Activated CD4-positive, CD25-positive, alpha-beta regulatory T cell treated with anti-CD3 and anti-CD28 coated beads, Interleukin-2, amount 50 U/mL, for 24 hours (primary cell): ENCODE measurements around the gene NUDT19.
"Not testable (repeated sequence)": the region's sequence is repeated elsewhere in the genome, so short reads cannot be mapped to it uniquely, and the experiment has no call there.

Experiments used
- ATAC-seq, 2 donors: fragments of 150-1000 bp; cut with Tn5 transposase; one replicate each; pipeline ENCODE4 v1.10.0; 2021; ENCODE audit warnings: mild to moderate bottlenecking in 1 of 2, moderate library complexity in 1 of 2

Gene NUDT19

DNA sequence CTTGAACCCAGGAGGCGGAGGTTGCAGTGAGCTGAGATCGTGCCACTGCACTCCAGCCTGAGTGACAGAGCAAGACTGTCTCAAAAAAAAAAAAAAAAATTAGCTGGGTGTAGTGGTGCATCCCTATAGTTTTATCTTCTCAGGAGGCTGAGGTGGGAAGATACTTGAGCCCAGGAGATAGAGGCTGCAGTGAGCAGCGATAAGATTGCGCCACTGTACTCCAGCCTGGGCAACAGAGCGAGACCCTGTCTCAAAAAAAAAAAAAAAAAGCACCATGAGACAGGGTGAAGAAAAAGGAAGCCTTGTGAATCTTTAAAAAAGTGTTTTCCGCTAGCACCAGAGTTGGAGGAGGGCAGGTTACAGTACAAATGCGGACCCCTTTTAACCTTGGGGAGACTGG is 24.6 kb downstream of the NUDT19 start:
- not testable (repeated sequence) for ATAC-seq

DNA sequence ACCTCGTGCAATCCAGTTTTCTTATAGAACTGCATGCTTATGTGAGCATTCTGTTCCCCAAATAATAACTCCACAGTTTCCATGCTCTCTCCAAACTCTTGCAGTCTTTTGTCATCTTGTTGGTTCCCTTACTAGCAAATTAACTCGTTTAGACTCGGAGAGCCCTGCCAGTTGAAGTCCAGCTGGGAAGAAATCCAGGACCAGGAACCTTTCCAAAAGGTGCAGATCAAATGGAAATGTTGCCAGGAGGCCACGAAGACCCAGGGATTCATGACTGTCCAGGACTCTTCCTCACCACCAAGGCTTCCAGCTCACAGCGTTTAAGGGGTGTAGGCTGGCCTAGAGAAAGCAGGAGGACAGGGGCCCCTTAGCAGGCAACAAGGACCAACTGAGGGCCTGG is 25.9 kb downstream of the NUDT19 start:
- no peak for ATAC-seq

DNA sequence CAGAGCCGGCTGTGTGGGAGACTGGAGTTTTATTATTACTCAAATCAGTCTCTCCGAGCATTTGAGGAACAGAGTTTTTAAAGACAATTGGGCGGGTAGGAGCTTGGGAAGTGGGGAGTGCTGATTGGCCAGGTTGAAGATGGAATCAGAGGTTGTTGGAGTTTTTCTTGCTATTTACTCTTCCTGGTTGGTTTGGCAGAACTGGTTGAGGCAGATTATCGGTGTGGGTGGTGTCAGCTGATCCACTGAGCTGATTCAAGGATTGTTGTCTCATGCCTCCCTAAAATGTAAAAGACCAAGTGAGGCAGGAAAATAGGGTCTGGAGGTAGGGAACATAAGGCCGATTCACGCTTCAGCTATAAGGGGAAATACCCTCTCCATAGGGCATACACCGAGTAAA is 26.7 kb downstream of the NUDT19 start:
- no peak for ATAC-seq

- no peak for ATAC-seq
Observed at GRCh38 chr19:32719611-32720059, 28.0 kb downstream of the NUDT19 start, which contains the start of gene TDRD12. TDRD12 (plus strand) TSS chr19:32719767; CDS start chr19:32720073, 306 bp downstream.

GRCh38 chr19:32720216-32720935 is 28.8 kb downstream of the NUDT19 start:
- no peak for ATAC-seq

- ATAC-seq: no peak
Observed at GRCh38 chr19:32720936-32721250, 29.3 kb downstream of the NUDT19 start.

GRCh38 chr19:32735936-32736335 is 44.3 kb downstream of the NUDT19 start:
- ATAC-seq: no peak

GRCh38 chr19:32743021-32743420 is 51.4 kb downstream of the NUDT19 start:
- no peak for ATAC-seq

GRCh38 chr19:32743447-32743846 is 51.8 kb downstream of the NUDT19 start:
- no peak for ATAC-seq

DNA sequence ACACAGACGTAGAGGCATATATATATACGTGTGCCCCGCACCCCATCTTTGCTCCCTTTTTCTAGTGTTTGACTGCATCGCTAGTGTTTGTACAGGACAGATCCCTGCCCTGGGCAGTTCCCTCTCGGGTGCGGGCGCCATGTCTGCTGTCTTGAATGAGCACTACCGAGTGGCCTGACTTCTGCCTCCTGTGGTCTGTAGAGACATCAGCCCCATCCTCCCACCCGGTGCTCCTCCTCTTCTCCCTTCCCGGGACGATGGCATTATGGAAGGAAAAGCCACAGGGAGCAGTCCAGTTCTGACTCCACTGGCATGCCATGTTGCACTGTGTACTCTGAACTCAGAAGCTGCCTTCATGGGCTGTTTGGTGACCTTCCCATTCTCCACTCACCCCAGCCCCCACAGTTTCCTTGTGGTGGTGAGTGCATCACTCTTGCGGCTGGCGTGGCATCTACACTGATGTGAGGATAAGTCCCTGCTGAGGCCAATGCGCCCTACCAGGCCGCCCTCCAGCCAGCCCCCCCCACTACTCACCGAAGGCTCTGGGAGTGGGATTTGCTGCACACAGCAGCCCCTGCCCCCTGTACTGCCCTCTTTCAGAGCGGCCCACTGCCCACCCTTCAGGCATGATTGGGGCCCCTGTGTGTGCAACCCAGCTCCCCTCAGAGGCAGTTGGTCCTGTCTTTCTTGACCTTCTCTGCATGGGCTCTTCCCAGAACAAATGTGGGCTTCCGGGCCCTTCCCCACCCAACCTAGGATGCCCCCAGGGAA is 53.1 kb downstream of the NUDT19 start:
- no peak for ATAC-seq

DNA sequence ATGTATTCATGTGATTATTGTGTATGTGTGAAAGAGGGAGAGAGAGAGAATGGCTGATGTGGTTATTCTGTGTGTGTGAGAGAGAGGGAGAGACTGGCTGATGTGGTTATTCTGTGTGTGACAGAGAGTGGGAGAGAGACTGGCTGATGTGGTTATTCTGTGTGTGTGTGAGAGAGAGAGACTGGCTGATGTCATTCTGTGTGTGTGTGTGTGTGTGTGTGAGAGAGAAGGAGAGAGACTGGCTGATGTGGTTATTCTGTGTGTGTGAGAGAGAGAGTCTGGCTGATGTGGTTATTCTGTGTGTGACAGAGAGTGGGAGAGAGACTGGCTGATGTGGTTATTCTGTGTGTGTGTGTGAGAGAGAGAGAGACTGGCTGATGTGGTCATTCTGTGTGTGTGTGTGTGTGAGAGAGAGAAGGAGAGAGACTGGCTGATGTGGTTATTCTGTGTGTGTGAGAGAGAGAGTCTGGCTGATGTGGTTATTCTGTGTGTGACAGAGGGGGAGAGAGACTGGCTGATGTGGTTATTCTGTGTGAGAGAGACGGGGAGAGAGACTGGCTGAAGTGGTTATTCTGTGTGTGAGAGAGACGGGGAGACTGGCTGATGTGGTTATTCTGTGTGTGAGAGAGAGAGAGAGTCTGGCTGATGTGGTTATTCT is 54.1 kb downstream of the NUDT19 start:
- ATAC-seq: peak in 1 of 2 donors; percentile 6

- ATAC-seq: peak; percentile 89 to 91
Observed at GRCh38 chr19:32746631-32747196, 55.1 kb downstream of the NUDT19 start.

- ATAC-seq: no peak
Observed at GRCh38 chr19:32748497-32748896, 56.9 kb downstream of the NUDT19 start.

DNA sequence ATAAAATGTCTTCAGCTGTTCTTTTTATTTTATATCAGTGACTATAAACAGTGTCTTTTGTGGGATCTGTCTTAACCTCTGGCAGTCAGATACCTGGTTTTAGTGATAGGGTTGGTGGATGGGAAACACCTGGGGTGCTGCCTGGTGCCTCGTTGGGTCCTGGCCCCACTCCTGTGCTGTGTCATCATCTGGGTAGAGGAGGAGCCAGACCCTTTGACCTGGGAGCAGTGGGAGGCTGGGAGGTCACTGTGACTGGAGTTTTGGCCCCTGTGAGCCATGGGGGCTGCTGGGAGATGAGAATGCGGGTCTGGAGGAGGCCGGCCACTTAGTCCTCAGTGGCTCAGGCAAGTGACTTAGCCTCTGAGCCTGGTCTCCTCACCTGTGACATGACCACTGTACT is 57.3 kb downstream of the NUDT19 start:
- ATAC-seq: no peak

- no peak for ATAC-seq
Observed at GRCh38 chr19:32749361-32749760, 57.7 kb downstream of the NUDT19 start.

DNA sequence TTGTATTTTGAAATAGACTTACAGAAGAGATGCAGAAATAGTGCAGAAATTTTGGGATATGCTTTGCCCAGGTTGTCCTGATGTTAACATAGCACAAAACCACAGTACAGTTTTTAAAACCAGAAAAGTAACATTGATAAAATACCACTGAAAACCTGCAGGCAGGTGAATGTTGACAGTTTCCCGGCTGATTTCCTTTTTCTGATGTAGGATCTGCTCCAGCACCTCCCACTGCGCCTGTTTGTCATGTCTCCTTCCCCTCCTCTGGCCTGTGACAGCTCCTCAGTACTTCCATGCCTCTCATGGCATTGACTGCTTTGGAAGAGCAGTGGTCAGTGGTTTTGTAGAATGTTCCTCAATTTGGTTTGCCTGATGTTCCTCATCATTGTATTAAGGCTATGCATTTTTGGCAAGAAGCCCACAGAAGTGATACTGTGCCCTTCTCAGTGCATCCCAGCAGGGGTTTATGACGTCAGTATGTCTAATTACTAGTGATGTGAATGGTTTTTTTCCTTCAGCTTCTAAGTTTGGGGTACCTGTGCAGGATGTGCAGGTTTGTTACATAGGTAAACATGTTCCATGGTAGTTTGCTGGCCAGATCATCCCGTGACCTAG is 58.9 kb downstream of the NUDT19 start:
- ATAC-seq: no peak

DNA sequence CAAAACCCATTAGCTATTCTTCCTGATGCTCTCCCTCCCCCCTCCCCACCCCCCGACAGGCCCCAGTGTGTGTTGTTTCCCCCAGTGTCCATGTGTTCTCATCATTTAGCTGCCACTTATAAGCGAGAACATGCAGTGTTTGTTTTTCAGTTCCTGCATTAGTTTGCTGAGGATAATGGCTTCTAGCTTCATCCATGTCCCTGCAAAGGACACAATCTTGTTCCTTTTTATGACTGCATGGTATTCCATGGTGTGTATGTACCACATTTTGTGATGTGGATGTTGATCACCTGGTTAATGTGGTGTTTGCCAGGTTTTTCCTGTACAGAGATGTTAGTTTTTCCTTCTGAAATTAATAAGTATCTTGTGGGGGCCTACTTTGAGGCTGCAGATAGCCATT is 59.4 kb downstream of the NUDT19 start:
- no peak for ATAC-seq

- ATAC-seq: no peak
Observed at GRCh38 chr19:32757189-32757588, 65.6 kb downstream of the NUDT19 start.
